Left lung (tissue), 10 donors: ENCODE measurements around the gene XIRP2. TPM values are rescaled to one million over a fixed set of nuclear protein-coding genes. Genes with fewer than 3 reads are reported as not detected.
"Not testable (repeated sequence)": the region's sequence is repeated elsewhere in the genome, so short reads cannot be mapped to it uniquely, and the experiment has no call there.

Experiments
- ATAC-seq: fragments of 200-7000 bp; cut with Tn5 transposase; one replicate; pipeline ENCODE4 v1.9.1; 2020; ENCODE audit warnings: moderate library complexity
- DNase-seq, 4 donors: peaks; one replicate each; pipeline ENCODE4 v3.0.0-alpha.2; 2013 to 2020
- H3K27ac ChIP-seq, 2 donors: fragments of 200-600 bp; sonication (generic) in 1 of 2; one replicate each; pipeline versions ENCODE4 v1.5.0 to v1.8.0; 2020 to 2021
- H3K27me3 ChIP-seq, 2 donors: fragments of 200-600 bp; sonication (generic) in 1 of 2; one replicate each; pipeline versions ENCODE4 v1.5.0 to v1.8.0; 2020 to 2021
- H3K36me3 ChIP-seq, 2 donors: fragments of 200-600 bp; sonication (generic) in 1 of 2; one replicate each; pipeline versions ENCODE4 v1.5.0 to v1.8.0; 2020 to 2021
- H3K4me1 ChIP-seq, 2 donors: fragments of 200-600 bp; one replicate each; pipeline ENCODE4 v1.8.0; 2021
- H3K4me3 ChIP-seq, 2 donors: fragments of 200-600 bp; sonication (generic) in 1 of 2; one replicate each; pipeline versions ENCODE4 v1.5.0 to v1.8.0; 2020 to 2021; ENCODE audit warnings: mild to moderate bottlenecking in 1 of 2
- H3K9me3 ChIP-seq, 2 donors: fragments of 200-600 bp; sonication (generic) in 1 of 2; one replicate each; pipeline versions ENCODE4 v1.5.0 to v1.8.0; 2020 to 2021
- intact Hi-C, 2 donors: fragments of 100-400 bp; cut with DNase I; formaldehyde crosslinking; loops; one replicate each; pipeline versions ENCODE4 v1.11.2 to v1.14.2; 2022
- polyA plus RNA-seq, 6 donors: library from polyadenylated mRNA; unstranded; fragments of 120-200 nt; gene quantifications; one replicate each; pipeline ENCODE4 v1.2.1, GENCODE V29; 2013; ENCODE audit not compliant: insufficient read length in 6 of 6
- total RNA-seq, 2 donors: library from RNA; stranded (reverse); fragmentation: NEBNext Ultra II Directional; extraction: Animal tissue kit (Norgen Biotek cat#: 25700); gene quantifications; one replicate each; pipeline ENCODE4 v1.2.1, GENCODE V29; 2021
- TF ChIP-seq, protein P1 (sequence below), 2 donors: fragments of 200-600 bp; sonication (generic) in 1 of 2; IDR thresholded peaks; one replicate each; pipeline versions ENCODE4 v1.5.0 to v1.8.0; 2021; ENCODE audit warnings: antibody characterized with exemption in 2 of 2
- donor health status: DM: no; HTN: yes; CAD: no.
- donor health status: DM: no; HTN: no; CAD: no.

The XIRP2 gene
- total and polyA plus RNA-seq, 8 donors = 0.08 to 0.37 (median 0.27) TPM

DNA sequence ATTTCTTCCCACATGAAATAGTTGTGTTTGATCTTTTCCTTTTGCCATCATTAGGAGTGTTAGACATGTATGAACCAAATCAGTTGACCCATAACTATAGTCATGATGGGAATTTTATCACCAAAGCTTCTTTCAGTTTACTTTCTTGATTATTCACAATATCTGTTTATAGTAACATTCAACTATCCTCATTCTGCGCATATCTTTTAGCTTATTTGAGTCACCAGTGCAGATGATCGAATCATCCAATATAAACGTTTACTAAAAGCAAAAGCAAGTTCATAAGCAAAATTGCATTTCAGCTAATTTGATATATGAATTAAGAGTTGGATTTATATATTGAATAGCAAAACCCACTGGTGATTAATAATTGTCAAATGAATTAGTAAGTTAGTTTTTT lies 216.4 kb downstream of the XIRP2 start:
- Histone ChIP-seq H3K36me3 (no peaks in the 10 kb centered on the region), H3K27me3 (no peaks in the 10 kb centered on the region), H3K4me1 (no peaks in the 10 kb centered on the region), H3K4me3 (no peak overlapping the region), H3K9me3 (peaks cover 0 to 11% of the 10 kb centered on the region in 2 donors), H3K27ac (no peak overlapping the region)
- DNase-seq (no peak), ATAC-seq (no peak)
- TF ChIP-seq, protein P1, sequence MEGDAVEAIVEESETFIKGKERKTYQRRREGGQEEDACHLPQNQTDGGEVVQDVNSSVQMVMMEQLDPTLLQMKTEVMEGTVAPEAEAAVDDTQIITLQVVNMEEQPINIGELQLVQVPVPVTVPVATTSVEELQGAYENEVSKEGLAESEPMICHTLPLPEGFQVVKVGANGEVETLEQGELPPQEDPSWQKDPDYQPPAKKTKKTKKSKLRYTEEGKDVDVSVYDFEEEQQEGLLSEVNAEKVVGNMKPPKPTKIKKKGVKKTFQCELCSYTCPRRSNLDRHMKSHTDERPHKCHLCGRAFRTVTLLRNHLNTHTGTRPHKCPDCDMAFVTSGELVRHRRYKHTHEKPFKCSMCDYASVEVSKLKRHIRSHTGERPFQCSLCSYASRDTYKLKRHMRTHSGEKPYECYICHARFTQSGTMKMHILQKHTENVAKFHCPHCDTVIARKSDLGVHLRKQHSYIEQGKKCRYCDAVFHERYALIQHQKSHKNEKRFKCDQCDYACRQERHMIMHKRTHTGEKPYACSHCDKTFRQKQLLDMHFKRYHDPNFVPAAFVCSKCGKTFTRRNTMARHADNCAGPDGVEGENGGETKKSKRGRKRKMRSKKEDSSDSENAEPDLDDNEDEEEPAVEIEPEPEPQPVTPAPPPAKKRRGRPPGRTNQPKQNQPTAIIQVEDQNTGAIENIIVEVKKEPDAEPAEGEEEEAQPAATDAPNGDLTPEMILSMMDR (IDR thresholded peaks at IDR 0.05) = no peak
- intact Hi-C loops = no loop called here

DNA sequence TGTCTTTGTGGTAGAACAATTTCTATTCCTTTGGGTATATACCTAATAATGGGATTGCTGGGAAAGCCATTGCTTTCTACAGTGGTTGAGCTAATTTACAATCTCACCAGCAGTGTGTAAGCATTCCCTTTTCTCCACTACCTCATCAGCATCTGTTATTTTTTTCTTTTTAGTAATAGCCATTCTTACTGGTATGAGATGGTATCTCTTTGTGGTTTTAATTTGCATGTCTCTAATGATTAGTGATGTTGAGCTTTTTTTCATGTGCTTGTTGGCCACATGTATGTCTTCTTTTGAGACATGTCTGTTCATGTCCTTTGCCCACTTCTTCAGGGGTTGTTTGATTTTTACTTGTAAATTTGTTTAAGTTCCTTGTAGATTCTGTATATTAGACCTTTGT lies 221.4 kb downstream of the XIRP2 start:
- H3K27me3 ChIP-seq, H3K36me3 ChIP-seq, DNase-seq, ATAC-seq, H3K27ac ChIP-seq, intact Hi-C loops, H3K4me3 ChIP-seq, H3K4me1 ChIP-seq: not testable (repeated sequence)
- H3K9me3 ChIP-seq = peaks cover 0 to 11% of the 10 kb centered on the region in 2 donors

GRCh38 chr2:167110345-167110744 lies 222.1 kb downstream of the XIRP2 start:
- Histone ChIP-seq H3K36me3 (no peaks in the 10 kb centered on the region), H3K4me3 (no peak overlapping the region), H3K4me1 (no peaks in the 10 kb centered on the region), H3K27me3 (no peaks in the 10 kb centered on the region), H3K27ac (no peak overlapping the region), H3K9me3 (peaks cover 0 to 11% of the 10 kb centered on the region in 2 donors)
- intact Hi-C loops = no loop called here
- ATAC-seq (no peak), DNase-seq (no peak)
- TF ChIP-seq, protein P1 (IDR thresholded peaks at IDR 0.05) = no peak

DNA sequence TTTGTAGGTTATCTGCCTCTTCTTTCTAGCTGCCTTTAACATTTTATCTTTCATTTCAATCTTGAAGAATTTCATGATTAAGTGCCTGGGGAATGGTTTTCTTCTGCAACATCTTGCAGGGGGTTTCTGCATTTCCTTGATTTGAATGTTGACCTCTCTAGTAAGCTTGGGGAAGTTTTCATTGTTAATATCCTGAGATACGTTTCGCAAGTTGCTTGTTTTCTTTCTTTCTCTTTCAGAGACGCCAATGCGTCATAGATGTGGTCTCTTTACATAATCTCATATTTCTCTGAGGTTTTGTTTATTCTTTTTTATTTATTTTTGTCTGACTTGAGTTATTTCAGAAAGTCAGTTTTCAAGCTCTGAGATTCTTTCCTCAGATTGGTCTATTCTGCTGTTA lies 225.7 kb downstream of the XIRP2 start:
- TF ChIP-seq, protein P1 (IDR thresholded peaks at IDR 0.05) = no peak
- DNase-seq (no peak), ATAC-seq (no peak)
- Histone ChIP-seq H3K9me3 (peaks cover 0 to 4% of the 10 kb centered on the region in 2 donors), H3K27ac (no peak overlapping the region), H3K4me1 (no peaks in the 10 kb centered on the region), H3K27me3 (no peaks in the 10 kb centered on the region), H3K4me3 (no peak overlapping the region), H3K36me3 (no peaks in the 10 kb centered on the region)
- intact Hi-C loops = no loop called here

- no peaks in the 10 kb centered on the region for H3K36me3 ChIP-seq
- H3K27ac ChIP-seq = no peak overlapping the region
- DNase-seq = no peak
- no peak for ATAC-seq
- H3K4me3 ChIP-seq = no peak overlapping the region
- H3K9me3 ChIP-seq = no peaks in the 10 kb centered on the region
- no peaks in the 10 kb centered on the region for H3K27me3 ChIP-seq
- intact Hi-C loops = no loop called here
- TF ChIP-seq, protein P1 (IDR thresholded peaks at IDR 0.05) = no peak
- no peaks in the 10 kb centered on the region for H3K4me1 ChIP-seq
Measured at GRCh38 chr2:167115541-167115940, 227.3 kb downstream of the XIRP2 start.

- TF ChIP-seq, protein P1 (IDR thresholded peaks at IDR 0.05) = no peak
- no peak for ATAC-seq
- intact Hi-C loops = no loop called here
Measured at GRCh38 chr2:167122389-167122788, 234.1 kb downstream of the XIRP2 start.

More at GRCh38 chr2:167122389-167122788, 234.1 kb downstream of the XIRP2 start:
- no peaks in the 10 kb centered on the region for H3K27me3 ChIP-seq
- H3K36me3 ChIP-seq = no peaks in the 10 kb centered on the region
- no peak for DNase-seq
- no peaks in the 10 kb centered on the region for H3K4me1 ChIP-seq
- H3K4me3 ChIP-seq = no peak overlapping the region
- no peaks in the 10 kb centered on the region for H3K9me3 ChIP-seq
- H3K27ac ChIP-seq = no peak overlapping the region
